Stimulated activated CD8-positive, alpha-beta memory T cell treated with anti-CD3 and anti-CD28 coated beads, Interleukin-12 subunit alpha, Interleukin-12 subunit beta, amount 100 ng/mL, for 24 hours (primary cell): ENCODE results near the gene LRP5.

Source experiments
- DNase-seq: peaks from one replicate; pipeline ENCODE4 v3.0.0-alpha.2; 2020; ENCODE audit errors: extremely low read depth

Gene LRP5

DNA sequence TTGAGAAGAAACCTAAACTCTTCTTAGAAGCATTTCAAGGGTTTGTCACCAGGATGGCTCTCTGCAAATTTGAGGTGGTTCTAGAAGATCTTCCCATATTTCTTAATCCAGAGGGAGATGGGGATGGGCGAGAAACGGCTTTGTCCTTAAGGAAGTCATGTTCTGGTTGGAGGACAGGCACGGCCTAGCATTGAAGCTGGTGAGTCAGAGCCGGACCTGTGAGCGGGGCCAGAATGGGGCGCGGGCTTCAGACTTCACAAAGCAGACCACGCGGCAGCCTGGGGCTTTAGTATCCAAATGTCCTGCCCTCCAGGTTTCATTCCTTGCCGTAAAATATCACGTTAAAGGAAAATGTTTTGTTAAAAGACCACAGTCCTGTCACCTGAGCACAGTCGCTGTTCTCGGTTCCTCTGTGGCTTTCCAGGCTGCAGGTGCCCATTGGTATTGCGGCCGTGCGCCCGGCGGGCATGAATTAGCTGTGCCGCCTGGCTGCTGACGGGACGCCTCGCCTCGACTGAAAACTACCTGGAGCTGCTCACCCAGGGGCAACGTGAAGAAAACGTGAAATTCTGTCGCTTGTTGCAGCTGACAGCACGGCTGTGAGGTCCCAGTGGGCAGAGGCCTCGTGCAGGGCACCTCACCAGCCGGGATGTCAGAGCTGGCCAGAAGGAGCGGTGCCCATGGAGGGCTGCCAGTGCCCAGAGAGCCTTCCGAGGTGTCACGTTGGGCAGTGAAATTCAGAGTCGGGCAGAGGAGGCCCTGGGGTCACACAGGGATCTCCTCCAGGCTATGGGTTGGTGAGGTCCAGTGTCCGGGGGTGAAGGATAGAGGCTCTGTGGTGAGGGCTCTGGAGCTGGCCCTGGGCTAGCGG lies 59.0 kb downstream of the LRP5 start:
- DNase-seq, result no peak

DNA sequence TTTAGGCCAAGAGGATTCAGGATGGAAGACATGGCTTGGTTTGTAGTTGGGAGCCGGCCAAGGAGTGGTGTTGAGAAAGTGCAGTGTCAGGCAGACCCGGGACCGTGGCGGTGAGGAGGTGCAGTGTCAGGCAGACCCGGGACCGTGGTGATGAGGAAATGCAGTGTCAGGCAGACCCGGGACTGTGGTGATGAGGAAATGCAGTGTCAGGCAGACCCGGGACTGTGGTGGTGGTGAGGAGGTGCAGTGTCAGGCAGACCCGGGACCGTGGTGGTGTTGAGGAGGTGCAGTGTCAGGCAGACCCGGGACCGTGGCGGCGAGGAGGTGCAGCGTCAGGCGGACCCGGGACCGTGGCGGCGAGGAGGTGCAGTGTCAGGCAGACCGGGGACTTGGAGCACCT lies 59.7 kb downstream of the LRP5 start:
- DNase-seq, result no peak

DNA sequence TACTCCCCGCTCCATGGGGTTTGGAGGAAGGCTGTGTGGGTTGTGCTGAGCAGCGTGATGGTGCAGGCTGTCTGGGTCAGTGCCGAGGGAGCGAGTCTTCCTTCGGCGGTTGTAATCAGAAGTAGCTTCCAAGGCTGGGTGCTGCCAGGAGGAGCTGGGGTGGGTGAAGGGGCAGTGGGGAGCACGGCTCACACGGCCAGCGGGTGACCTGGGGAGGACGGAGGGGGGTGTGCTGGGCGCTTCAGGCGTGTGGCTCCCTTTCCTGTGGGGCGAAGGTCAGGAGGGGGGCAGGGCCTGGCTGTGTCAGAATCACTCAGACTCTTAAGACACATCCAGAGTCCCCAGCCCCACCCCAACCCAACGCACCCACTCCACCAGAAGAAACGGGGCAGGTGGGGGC lies 60.2 kb downstream of the LRP5 start:
- DNase-seq, result no peak

DNA sequence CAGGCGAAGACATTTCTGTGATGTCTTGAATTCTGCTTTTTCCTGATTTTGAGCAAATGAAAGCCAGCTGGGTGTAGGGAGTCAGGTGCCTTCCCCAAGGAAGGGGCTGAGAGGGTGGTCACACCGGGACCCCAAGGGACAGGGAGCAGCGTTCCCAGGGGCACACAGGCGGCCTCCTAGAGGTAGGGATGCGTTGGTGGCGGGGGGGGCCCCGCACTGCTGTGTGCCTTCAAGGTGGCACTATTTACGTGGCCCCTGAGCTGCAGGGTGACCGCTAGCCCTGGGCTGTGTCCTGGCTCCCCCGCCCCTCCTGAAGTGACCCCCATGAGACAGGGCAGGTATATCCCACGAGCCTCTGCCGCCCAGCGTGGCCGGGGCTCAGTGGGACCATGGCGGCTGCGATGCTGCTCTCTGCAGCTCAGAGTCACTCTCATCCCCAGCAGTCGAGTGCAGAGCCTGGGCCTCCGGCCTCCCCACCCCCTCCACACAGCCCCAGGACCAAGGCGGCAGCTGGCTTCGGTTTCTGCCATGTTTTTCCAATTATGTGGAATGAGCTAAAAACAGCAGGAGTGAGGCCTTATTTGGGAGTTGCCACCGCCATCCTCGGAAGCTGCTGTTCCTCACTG lies 60.9 kb downstream of the LRP5 start:
- no peak for DNase-seq

DNA sequence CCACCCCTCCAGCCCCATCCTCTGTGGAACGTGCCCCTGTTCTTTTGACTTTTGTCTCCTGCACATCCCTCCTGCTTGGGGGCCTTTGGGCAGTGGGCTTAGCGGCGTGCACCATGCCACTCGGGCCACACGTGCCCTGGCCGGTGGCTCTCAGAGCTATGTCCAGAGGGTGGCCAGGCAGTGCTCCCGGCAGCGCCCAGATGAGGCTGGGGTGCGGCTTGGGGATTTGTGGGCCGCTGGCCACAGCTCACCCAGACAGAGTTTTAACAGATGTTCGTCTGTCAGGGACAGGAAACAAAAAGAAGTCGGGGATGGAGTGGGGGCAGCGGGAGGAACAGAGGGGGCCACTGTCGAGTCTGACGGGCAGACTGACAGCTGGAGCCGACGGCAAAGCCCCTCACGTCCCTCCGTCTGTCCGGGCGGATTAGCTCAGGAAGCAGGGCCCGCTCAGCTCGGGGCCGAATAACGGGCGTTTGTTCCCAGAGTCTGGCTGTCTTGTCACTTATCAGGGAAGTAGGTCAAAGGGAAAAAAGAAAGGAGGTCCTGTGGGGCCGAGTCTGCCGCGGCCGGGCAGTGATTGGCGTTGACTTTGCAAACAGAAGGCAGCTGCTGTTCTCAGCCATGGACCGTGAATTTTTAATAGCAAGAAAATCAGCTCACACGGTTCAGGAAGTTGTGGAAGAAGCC lies 61.6 kb downstream of the LRP5 start:
- no peak for DNase-seq

DNA sequence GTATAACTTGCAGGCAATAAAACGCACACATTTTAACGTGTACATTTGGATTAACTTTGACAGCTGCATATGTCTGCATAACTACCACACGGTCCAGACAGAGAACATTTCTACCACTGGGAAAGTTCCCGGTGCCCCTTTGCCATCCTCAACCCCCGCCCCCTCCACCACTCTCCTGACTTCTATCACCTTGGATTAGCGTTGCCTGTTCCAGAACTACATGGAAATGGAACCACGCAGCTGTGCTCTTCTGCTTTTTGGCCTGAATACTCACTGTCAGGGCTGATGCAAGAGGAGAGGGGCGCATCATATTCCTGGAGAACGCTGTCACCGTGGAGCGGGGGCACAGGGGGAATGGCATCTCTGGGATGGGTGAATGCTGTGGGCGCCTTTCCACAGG lies 62.1 kb downstream of the LRP5 start:
- DNase-seq, result no peak

DNA sequence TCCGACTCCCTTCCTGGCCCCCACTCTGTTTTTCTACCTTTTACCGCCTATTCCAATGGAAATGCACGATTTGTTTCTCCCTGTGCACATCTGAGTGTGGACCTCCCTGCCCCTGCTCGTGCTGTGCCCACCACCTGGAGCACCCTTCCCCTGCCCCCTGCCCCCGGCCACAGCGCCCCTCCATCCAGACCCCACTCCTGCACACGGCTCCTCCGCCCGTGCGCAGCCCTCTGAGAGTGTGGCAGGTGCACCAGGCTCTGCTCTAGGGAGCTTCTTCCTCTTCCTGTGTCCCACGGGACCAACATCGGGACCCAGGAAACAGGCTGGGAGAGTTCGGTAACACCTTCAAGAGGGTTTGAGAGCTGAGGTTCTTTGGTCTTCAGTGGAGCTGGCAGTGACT lies 62.9 kb downstream of the LRP5 start:
- no peak for DNase-seq

DNA sequence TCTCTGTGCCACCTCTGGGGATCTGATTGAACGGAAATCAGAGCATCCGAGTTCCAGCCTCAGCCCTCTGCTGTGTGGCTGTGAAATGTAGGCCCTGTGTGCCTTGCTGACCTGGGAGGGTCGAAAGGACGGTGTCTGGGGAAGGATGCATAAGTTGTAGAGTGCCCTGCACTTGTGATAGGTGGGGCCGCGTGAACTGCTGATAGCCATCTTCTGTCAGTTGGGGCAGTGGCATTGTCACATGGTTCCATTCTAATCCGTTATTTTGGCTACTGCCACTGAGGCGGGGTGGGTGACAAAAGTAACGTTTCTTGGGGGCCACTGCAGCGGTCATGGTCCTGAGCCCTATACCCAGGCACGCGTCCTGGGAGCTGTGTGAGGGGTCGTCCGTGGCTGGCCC lies 63.4 kb downstream of the LRP5 start:
- DNase-seq, result no peak

DNA sequence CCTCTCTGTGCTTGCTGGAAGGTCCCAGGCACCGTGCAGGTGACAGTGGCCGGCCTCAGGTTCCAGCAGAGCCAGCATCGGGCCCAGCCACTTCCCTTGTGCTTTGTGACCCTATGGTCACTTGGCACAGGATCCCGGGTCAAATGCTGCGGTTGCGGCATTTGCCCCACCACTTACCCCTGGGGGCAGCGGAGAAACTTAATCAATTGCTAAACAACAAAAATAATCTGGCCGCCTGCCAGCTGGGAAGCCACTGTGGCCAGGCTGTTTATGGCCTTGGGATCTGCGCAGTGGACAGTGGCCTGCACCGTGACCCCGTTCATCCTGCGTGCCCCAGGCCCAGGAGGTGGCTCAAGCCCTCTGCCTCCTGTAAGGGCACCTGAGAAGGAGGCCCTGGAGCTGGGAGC lies 65.0 kb downstream of the LRP5 start:
- no peak for DNase-seq

DNA sequence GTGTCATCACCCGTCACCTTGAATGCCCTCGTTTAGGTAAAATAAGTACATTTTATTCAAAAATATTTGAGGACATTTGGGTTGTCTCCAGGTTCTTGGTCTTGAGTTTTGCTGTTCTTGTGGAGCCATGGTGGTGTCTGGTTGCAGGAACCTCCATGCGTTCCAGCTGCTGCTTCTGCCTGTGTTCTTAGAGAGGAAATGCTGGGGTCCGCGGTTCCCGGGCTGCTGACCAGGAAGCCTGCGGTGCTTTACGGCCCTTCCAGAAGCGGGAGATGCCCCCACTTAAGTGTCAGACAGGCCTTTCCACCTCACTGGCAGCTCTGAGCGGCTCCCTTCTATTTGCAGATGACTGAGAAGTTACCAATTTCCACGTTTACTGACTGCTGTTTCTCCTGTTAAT lies 66.8 kb downstream of the LRP5 start:
- DNase-seq, result no peak

DNA sequence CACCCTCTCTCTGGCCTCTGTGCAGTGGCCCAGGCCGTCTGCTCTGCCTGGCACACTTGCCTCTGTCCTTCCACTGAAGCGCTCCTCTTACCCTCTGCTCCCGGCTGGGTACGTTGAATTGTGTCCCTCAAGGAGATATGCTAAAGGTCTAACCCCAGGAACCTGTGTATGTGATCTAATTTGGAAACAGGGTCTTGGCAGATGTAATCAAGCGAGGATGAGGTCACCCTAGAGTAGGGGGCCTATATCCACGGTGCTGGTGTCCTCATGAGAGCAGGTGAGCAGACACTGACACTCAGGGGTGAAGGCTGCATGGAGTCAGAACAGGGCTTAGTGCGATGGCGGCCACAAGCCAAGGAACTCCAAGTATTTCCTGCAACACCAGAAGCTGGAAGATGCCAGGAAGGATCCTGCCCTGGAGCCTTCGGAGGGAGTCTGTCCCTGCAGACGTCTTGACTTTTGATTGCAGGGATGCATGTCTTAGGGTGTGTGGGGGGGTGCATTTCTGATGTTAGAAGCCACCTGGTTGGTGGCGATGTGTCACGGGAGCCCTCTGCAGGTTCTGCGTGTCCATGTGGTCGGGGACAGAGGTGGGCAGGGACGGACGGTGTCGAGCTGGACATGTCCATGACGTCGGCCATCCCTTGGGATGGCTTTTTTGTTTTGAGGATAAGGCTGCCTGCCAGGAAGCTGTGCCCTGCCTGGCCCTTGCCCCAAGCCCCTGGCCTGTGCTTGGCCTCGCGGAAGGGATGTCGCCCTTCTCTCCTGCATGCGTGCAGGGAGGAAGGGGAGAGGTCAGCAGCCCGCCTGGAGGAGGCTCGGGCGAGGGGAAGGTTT lies 68.6 kb downstream of the LRP5 start:
- no peak for DNase-seq

DNA sequence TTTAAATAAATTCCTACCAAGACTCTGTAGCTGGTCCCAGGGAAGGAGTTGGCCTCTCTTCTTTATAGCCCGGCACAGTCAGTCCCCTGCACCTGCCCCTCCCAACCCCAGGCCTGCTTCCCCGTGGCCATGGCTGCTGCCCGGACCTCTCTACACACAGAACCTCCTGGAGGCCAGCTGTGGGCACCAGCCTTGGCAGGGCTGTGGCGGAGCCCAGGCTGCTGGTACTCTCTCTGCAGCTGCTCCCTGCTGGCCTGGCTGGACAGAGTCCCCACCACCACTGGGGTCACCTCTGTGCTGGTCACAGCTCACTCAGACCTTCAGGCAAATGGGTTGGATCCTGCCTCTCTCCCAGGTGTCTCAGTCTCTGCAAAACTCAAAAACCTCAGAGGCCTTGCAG lies 69.3 kb downstream of the LRP5 start:
- no peak for DNase-seq

DNA sequence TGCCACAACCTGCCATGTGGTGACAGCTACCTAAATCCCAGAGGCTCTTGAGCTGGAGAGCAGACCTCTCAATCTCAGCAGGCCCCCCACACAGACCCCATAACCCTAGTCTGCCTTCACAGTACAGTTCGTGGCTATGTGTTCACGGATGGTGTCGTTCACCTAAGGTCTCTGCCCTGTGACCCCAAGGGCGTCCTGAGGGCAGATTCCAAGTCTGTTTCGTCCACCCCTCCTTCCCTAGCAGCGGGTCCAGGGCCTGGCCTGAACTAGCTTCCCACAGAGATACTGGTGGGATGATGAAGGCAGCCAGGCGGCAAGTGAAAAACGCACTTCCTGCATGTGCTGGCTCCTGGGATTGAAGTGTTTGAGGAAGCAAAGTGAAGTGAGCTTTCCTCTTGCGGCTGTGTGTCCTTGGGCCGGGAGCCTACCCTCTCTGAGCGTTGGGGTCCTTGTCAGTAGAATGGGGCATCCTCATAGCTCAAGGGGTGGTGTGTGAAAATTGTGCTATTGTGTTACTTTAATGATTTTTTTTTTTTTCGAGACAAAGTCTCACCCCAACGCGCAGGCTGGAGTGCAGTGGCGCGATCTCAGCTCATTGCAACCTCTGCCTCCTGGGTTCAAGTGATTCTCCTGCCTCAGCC lies 70.1 kb downstream of the LRP5 start:
- DNase-seq, result no peak

DNA sequence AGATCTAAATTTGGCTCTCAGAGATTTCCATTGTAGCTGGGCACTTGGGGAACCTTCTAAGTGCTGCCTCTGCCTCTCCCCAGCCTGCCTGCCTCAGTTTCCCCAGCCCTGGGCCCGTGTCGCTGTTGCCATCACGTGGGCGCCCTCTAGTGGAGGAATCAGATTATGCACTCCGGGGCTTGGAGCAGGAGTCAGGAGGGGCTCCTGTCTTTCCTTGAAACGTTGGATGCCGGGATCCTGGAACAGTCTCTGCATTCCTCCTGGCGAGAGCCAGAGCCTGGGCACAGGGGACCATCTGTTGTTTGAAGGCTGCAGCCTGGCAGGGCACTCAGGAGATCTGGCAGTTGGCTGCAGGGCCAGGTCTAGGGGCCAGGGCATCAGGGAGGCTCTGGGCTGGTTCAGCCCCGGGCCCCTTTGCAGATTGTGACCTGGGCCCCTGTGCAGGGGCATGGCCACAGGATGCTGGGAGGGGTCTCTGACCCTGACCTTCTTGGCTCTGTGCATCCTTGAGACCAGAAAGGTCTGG lies 71.6 kb downstream of the LRP5 start:
- no peak for DNase-seq

DNA sequence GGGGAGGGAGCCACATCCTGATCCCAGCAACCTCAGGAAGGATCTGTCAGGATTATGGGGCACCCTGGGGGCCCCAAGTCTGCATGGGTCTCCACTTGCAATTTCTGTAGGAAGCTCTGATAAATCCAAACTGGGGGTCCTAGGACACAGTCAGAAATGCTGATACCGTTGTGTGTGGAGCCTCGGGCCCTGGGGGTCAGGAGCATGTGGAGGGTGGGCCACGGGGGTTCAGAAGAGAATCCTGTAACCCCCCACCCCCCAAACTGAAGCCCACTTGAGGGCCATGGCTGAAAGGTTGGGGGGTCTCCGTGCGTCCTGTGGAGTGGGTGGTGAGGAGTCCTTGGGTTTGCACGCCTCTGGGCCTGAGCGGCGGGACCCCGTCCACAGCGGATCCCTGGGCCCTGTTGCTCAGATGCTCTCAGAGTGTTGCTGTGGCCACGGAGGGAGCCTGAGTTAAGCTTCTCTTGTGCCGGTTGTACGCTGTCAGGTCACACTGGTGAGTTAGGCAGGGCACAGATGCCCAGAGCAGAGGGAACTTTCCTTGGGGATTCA lies 72.2 kb downstream of the LRP5 start:
- DNase-seq, result no peak

DNA sequence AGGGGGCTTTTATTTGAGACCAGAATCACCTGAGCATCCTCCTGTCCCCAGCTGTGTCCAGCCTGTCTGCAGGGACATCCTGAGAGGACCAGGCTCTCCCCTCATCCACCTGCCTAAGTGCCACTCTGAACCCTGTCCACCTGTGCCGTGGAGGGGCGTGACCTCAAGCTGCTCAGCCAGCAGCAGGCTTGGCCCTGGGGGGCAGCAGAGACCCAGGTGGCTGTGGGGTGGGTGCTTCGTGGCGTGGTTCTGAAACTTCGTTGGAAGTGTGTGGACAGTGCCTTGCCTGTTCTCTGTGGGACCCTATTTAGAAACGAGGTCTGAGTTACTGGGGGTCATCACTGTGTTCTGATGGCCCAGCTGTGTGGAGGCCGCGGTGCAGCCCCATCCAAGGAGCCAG lies 72.7 kb downstream of the LRP5 start:
- no peak for DNase-seq

DNA sequence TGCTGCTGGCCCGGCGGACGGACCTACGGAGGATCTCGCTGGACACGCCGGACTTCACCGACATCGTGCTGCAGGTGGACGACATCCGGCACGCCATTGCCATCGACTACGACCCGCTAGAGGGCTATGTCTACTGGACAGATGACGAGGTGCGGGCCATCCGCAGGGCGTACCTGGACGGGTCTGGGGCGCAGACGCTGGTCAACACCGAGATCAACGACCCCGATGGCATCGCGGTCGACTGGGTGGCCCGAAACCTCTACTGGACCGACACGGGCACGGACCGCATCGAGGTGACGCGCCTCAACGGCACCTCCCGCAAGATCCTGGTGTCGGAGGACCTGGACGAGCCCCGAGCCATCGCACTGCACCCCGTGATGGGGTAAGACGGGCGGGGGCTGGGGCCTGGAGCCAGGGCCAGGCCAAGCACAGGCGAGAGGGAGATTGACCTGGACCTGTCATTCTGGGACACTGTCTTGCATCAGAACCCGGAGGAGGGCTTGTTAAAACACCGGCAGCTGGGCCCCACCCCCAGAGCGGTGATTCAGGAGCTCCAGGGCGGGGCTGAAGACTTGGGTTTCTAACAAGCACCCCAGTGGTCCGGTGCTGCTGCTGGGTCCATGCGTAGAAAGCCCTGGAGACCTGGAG lies 74.1 kb downstream of the LRP5 start:
- DNase-seq, result no peak

DNA sequence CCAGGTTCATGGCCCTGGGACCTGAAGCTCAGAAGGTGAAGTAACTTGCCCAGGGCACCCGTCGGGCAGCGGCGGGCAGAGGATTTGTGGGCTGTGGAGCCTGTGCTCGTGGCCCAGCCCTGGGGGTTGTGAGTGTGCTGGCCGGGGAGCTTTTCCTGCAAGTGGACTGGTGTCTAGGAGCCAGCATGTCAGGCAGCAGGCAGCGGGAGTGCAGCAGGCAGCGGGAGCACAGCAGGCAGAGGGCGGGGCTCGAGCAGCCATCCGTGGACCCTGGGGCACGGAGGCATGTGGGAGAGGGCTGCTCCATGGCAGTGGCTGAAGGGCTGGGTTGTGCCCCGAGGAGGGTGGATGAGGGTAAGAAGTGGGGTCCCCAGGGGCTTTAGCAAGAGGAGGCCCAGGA lies 75.4 kb downstream of the LRP5 start:
- DNase-seq, result no peak

DNA sequence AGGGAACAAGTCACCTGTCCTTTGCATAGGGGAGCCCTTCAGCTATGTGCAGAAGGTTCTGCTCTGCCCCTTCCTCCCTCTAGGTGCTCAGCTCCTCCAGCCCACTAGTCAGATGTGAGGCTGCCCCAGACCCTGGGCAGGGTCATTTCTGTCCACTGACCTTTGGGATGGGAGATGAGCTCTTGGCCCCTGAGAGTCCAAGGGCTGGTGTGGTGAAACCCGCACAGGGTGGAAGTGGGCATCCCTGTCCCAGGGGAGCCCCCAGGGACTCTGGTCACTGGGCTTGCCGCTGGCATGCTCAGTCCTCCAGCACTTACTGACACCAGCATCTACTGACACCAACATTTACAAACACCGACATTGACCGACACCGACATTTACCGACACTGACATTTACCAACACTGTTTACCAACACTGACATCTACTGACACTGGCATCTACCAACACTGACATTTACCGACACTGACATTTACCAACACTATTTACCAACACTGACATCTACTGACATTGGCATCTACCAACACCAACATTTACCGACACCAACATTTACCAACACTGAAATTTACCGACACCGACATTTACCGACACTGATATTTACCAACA lies 76.3 kb downstream of the LRP5 start:
- no peak for DNase-seq

DNA sequence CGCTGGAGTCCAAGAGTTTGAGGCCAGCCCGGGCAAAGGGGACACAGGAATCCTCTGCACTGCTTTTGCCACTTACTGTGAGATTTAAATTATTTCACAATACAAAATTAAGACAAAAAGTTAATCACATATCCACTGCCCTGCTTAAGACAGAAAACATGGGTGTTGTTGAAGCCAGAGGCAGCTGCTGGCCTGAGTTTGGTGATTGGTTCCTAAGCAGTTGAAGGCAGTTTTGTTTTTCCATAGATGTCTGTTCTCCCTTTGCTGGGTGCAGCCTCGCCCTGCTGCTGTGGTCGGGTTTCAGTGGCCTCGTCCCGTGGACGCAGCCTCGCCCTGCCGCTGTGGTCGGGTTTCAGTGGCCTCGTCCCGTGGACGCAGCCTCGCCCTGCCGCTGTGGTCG lies 77.9 kb downstream of the LRP5 start:
- no peak for DNase-seq
